A549 (cell line): ENCODE results near the gene SKA2. TPM values are rescaled to one million over a fixed set of nuclear protein-coding genes. Genes with fewer than 3 reads are reported as not detected.

Experiments
- ATAC-seq, 2 experiments: fragments of 200-7000 bp in 1 of 2; fragments of >200 bp in 1 of 2; cut with Nextera tagmentation in 1 of 2; cut with Tn5 transposase in 1 of 2; 3 replicates each; pipeline versions ENCODE4 v1.8.0 to v1.9.1; 2018 to 2020; ENCODE audit warnings: mild to moderate bottlenecking in 1 of 2, moderate library complexity in 1 of 2
- CTCF ChIA-PET: fragments of 300-600 bp; sonication (Branson Sonifier 250); formaldehyde crosslinking; extraction: SDS; loops from one replicate; lab custom pipeline; 2021; ENCODE audit warnings: antibody characterized with exemption, inconsistent platforms; lab: Yijun Ruan, JAX
- POLR2A ChIA-PET: fragments of 350-600 bp; formaldehyde crosslinking; extraction: SDS; loops from one replicate; lab custom pipeline; 2021; ENCODE audit warnings: antibody characterized with exemption, inconsistent platforms; lab: Yijun Ruan, JAX
- DNase-seq, 2 experiments: peaks; one replicate each; pipeline versions ENCODE4 v3.0.0 to v3.0.0-alpha.2; 2011 to 2016; ENCODE audit warnings: low read depth in 1 of 2, low spot score in 1 of 2
- FAIRE-seq: peaks from 2 replicates; lab custom pipeline; 2011; peaks lifted over from hg19 to GRCh38; lab: Jason Lieb, UNC
- H3K27ac ChIP-seq, 2 experiments: fragments of >200 bp; sonication (Bioruptor Twin); formaldehyde crosslinking; 3 replicates each; pipeline ENCODE4 v1.5.1; 2016 to 2017
- H3K4me1 ChIP-seq: fragments of >200 bp; sonication (Bioruptor Twin); formaldehyde crosslinking; 3 replicates; pipeline ENCODE4 v1.6.1; 2016
- H3K4me2 ChIP-seq: fragments of >200 bp; sonication (Bioruptor Twin); formaldehyde crosslinking; 3 replicates; pipeline ENCODE4 v1.6.1; 2016
- H3K4me3 ChIP-seq: fragments of >200 bp; sonication (Bioruptor Twin); formaldehyde crosslinking; 3 replicates; pipeline ENCODE4 v1.5.1; 2016
- H3K9me3 ChIP-seq: fragments of >200 bp; sonication (Bioruptor Twin); formaldehyde crosslinking; 3 replicates; pipeline ENCODE4 v1.6.1; 2016
- ATOH8 ChIP-seq: fragments of 250-450 bp; sonication (Bioruptor Pico); IDR thresholded peaks from 2 replicates; pipeline ENCODE4 v1.5.0; 2020; ENCODE audit warnings: low read depth, mild to moderate bottlenecking, moderate library complexity
- BHLHE40 ChIP-seq: IDR thresholded peaks from 2 replicates; pipeline ENCODE4 v1.6.1; 2012; ENCODE audit warnings: low read depth, low read length, inconsistent platforms
- CBX2 ChIP-seq: fragments of 200-600 bp; sonication (generic); IDR thresholded peaks from 2 replicates; pipeline ENCODE4 v1.6.1; 2016; ENCODE audit warnings: low read depth, mild to moderate bottlenecking, borderline replicate concordance
- CHD2 ChIP-seq: fragments of 150-350 bp; IDR thresholded peaks from 2 replicates; pipeline ENCODE4 v1.6.1; 2014; ENCODE audit warnings: low read length; ENCODE audit not compliant: partially characterized antibody
- CHD4 ChIP-seq: fragments of 200-600 bp; sonication (generic); IDR thresholded peaks from 2 replicates; pipeline ENCODE4 v1.6.1; 2016; ENCODE audit warnings: antibody characterized with exemption, mild to moderate bottlenecking, borderline replicate concordance
- CTCF ChIP-seq: fragments of >200 bp; sonication (Bioruptor Twin); formaldehyde crosslinking; IDR thresholded peaks from 3 replicates; pipeline ENCODE4 v1.5.1; 2016
- EHF ChIP-seq: fragments of 250-450 bp; sonication (Bioruptor Pico); IDR thresholded peaks from 2 replicates; pipeline ENCODE4 v1.5.0; 2020; ENCODE audit warnings: mild to moderate bottlenecking
- EHMT2 ChIP-seq: fragments of 200-600 bp; sonication (generic); IDR thresholded peaks from 2 replicates; pipeline ENCODE4 v1.6.1; 2016; ENCODE audit warnings: antibody characterized with exemption, low read depth, mild to moderate bottlenecking, moderate library complexity
- ESRRA ChIP-seq: fragments of 150-350 bp; IDR thresholded peaks from 2 replicates; pipeline ENCODE4 v1.6.1; 2014; ENCODE audit warnings: mild to moderate bottlenecking, low read length, borderline replicate concordance
- HES2 ChIP-seq: fragments of >200 bp; sonication (Bioruptor Twin); formaldehyde crosslinking; IDR thresholded peaks from 2 replicates; pipeline ENCODE4 v1.6.1; 2016
- HEYL ChIP-seq: fragments of 250-450 bp; sonication (Bioruptor Pico); IDR thresholded peaks from 2 replicates; pipeline ENCODE4 v1.8.0; 2021; ENCODE audit warnings: mild to moderate bottlenecking, moderate library complexity
- HOXB5 ChIP-seq: fragments of 250-450 bp; sonication (Bioruptor Pico); IDR thresholded peaks from 2 replicates; pipeline ENCODE4 v1.5.0; 2020; ENCODE audit warnings: mild to moderate bottlenecking, moderate library complexity
- MAFK ChIP-seq: fragments of 450-650 bp; IDR thresholded peaks from 2 replicates; pipeline ENCODE4 v1.6.1; 2014; ENCODE audit not compliant: partially characterized antibody
- MAZ ChIP-seq: fragments of 150-350 bp; IDR thresholded peaks from 2 replicates; pipeline ENCODE4 v1.6.1; 2014; ENCODE audit warnings: antibody characterized with exemption, low read depth, low read length, borderline replicate concordance
- MYC ChIP-seq: IDR thresholded peaks from 2 replicates; pipeline ENCODE4 v1.6.1; 2012; ENCODE audit warnings: mild to moderate bottlenecking, inconsistent platforms, low read length, improper control_type of control experiment, borderline replicate concordance
- NFE2L2 ChIP-seq: fragments of 150-350 bp; conservative IDR thresholded peaks from 2 replicates; pipeline ENCODE4 v1.6.1; 2014; ENCODE audit warnings: low read length
- NPAS2 ChIP-seq: fragments of 250-450 bp; sonication (Bioruptor Pico); IDR thresholded peaks from 2 replicates; pipeline ENCODE4 v1.8.0; 2022; ENCODE audit warnings: mild to moderate bottlenecking, moderate library complexity, borderline replicate concordance
- POLR2A ChIP-seq: IDR thresholded peaks from 2 replicates; pipeline ENCODE4 v1.6.1; 2012; ENCODE audit warnings: mild to moderate bottlenecking, low read length
- RARB ChIP-seq: fragments of 250-450 bp; sonication (Bioruptor Pico); IDR thresholded peaks from 2 replicates; pipeline ENCODE4 v1.8.0; 2021; ENCODE audit warnings: mild to moderate bottlenecking, moderate library complexity
- RFX5 ChIP-seq: fragments of 450-650 bp; IDR thresholded peaks from 2 replicates; pipeline ENCODE4 v1.7.1; 2014; ENCODE audit warnings: antibody characterized with exemption, mild to moderate bottlenecking, moderate library complexity
- RNF2 ChIP-seq: fragments of 200-600 bp; sonication (generic); IDR thresholded peaks from 2 replicates; pipeline ENCODE4 v1.6.1; 2016; ENCODE audit warnings: low read depth, mild to moderate bottlenecking, antibody characterized with exemption, moderate library complexity, borderline replicate concordance
- SMC3 ChIP-seq: fragments of >200 bp; sonication (Bioruptor Twin); formaldehyde crosslinking; IDR thresholded peaks from 3 replicates; pipeline ENCODE4 v1.6.1; 2018; ENCODE audit warnings: inconsistent platforms
- USF2 ChIP-seq: fragments of 450-650 bp; IDR thresholded peaks from 2 replicates; pipeline ENCODE4 v1.6.1; 2014; ENCODE audit warnings: antibody characterized with exemption
- ZC3H11A ChIP-seq: fragments of 450-650 bp; IDR thresholded peaks from 2 replicates; pipeline ENCODE4 v1.6.1; 2014; ENCODE audit warnings: antibody characterized with exemption, mild to moderate bottlenecking
- ZSCAN20 ChIP-seq: fragments of 250-450 bp; sonication (Bioruptor Pico); IDR thresholded peaks from 2 replicates; pipeline ENCODE4 v1.8.0; 2022; ENCODE audit warnings: mild to moderate bottlenecking, moderate library complexity
- WGBS: methylation state at CpG from one replicate; pipeline ENCODE4 v1.1.6; 2017; ENCODE audit errors: missing lambda C conversion rate; 5-methylcytosine and 5-hydroxymethylcytosine counted together
- polyA plus RNA-seq, 4 experiments: library from polyadenylated mRNA; depleted of rRNA in 3 of 4; stranded (reverse); fragments of >200 nt; fragmentation: RNase III in 1 of 4; extraction: RNeasy Plus Mini Kit Qiagen cat#74134 plus additional on column Dnase treatment in 1 of 4; gene quantifications; 2 replicates in 3 of 4; 3 replicates in 1 of 4; pipeline ENCODE4 v1.2.3, GENCODE V29; 2011 to 2017
- TF ChIP-seq, protein P1 (sequence below): fragments of 250-450 bp; sonication (Bioruptor Pico); IDR thresholded peaks from 2 replicates; pipeline ENCODE4 v1.5.0; 2021; ENCODE audit warnings: mild to moderate bottlenecking, moderate library complexity, borderline replicate concordance

SKA2 gene
- polyA plus RNA-seq, 2 of the 4 experiments (the other 2 are of a cell fraction): 59.6 to 147 TPM

GRCh38 chr17:59145571-59146096 lies 9.4 kb downstream of the SKA2 start:
- FAIRE-seq (no peak), ATAC-seq (no peak), DNase-seq (no peak)
- CTCF ChIA-PET: interaction anchor here (0.6 to 1.9 kb wide), 3 partner anchors 8 to 93 kb away, joined by 3 to 7 read pairs (median 3); no protein-coding TSS in a partner anchor
- Histone ChIP-seq H3K4me1 (peaks cover 23% of the 10 kb centered on the region; the same call in 2 of the 3 replicates), H3K4me2 (no peak overlapping the region), H3K9me3 (no peaks in the 10 kb centered on the region), H3K4me3 (no peak overlapping the region), H3K27ac (no peak overlapping the region)
- 90% methylated on average over 4 of the region's 4 CpGs for WGBS
- POLR2A ChIA-PET: interaction anchor here (1.0 to 2.0 kb wide), 3 partner anchors 10 to 39 kb away, joined by 3 to 7 read pairs (median 6); partner anchors contain the start of genes PRR11, SKA2 and TRIM37
- no peak for TF ChIP-seq HOXB5 (CRISPR knock-in tag)
- TF ChIP-seq CBX2: no peak
- TF ChIP-seq POLR2A: no peak
- no peak for TF ChIP-seq RARB (CRISPR knock-in tag)
- no peak for TF ChIP-seq CHD4
- no peak for TF ChIP-seq MAFK
- no peak for TF ChIP-seq RFX5
- TF ChIP-seq CTCF: no peak
- no peak for TF ChIP-seq CHD2
- no peak for TF ChIP-seq USF2
- TF ChIP-seq BHLHE40: no peak
- no peak for TF ChIP-seq RNF2
- TF ChIP-seq, protein P1, sequence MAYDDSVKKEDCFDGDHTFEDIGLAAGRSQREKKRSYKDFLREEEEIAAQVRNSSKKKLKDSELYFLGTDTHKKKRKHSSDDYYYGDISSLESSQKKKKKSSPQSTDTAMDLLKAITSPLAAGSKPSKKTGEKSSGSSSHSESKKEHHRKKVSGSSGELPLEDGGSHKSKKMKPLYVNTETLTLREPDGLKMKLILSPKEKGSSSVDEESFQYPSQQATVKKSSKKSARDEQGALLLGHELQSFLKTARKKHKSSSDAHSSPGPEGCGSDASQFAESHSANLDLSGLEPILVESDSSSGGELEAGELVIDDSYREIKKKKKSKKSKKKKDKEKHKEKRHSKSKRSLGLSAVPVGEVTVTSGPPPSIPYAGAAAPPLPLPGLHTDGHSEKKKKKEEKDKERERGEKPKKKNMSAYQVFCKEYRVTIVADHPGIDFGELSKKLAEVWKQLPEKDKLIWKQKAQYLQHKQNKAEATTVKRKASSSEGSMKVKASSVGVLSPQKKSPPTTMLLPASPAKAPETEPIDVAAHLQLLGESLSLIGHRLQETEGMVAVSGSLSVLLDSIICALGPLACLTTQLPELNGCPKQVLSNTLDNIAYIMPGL: no peak
- TF ChIP-seq NFE2L2: no peak

DNA sequence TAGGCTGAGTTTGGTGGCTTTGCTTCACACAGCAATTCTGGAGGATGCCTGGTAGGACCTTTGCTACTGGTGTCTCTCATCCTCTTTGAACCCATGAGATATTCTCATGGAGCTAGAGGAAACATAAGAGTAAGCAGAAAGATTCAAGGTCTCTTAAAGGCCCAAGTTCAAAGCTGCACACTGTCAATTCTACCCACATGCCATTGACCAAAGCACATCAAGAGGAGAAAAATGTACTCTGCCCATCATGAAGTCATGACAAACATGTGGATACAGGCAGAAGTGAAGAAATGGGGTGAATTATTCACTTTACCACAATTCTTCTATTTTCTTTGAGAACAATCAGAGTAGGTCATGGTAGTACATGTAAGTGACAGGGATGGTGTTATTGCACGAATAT lies 13.1 kb downstream of the SKA2 start:
- Histone ChIP-seq H3K9me3 (no peaks in the 10 kb centered on the region), H3K4me2 (no peak overlapping the region)
- no peak for FAIRE-seq
- DNase-seq: no peak
- TF ChIP-seq ZSCAN20 (CRISPR knock-in tag) (no peak), MYC (no peak), EHMT2 (no peak), ATOH8 (CRISPR knock-in tag) (no peak), CHD4 (no peak), ZC3H11A (no peak), MAZ (no peak), EHF (CRISPR knock-in tag) (no peak), HEYL (CRISPR knock-in tag) (no peak), HES2 (no peak), NPAS2 (CRISPR knock-in tag) (no peak), SMC3 (no peak), CHD2 (no peak), ESRRA (no peak)
- TF ChIP-seq, all 56 proteins: peak for 0
- POLR2A ChIA-PET: no interaction called here
- CTCF ChIA-PET: no interaction called here
- 0 out of 6 replicates have a peak, but pooled peaks of 1 of the 2 experiments have one; percentile 39 for ATAC-seq
- Histone ChIP-seq H3K27ac (no peak overlapping the region), H3K4me1 (no peaks in the 10 kb centered on the region), H3K4me3 (no peak overlapping the region)
- 92% methylated on average over 1 of the region's 1 CpG for WGBS
